Measurements from ENCODE around the gene AHRR. TPM values are rescaled to one million over a fixed set of nuclear protein-coding genes. Genes with fewer than 3 reads are reported as not detected.
"Not testable (repeated sequence)": the region's sequence is repeated elsewhere in the genome, so short reads cannot be mapped to it uniquely, and the experiment has no call there.

AHRR gene
- total RNA-seq, 2 donors from 2014 or later = 0.12 to 0.30 TPM

GRCh38 chr5:393846-394275 is 72.3 kb downstream of the AHRR start:
- Histone ChIP-seq H3K4me1 (no peaks in the 10 kb centered on the region), H3K4me3 (no peak overlapping the region), H3K27me3 (no peaks in the 10 kb centered on the region), H3K9me3 (no peaks in the 10 kb centered on the region), H3K36me3 (no peaks in the 10 kb centered on the region), H3K27ac (no peak overlapping the region)
- TF ChIP-seq CTCF (IDR thresholded peaks at IDR 0.05) = no peak
- no peak for DNase-seq (ENCODE audit: low spot score)

GRCh38 chr5:394671-395155 is 73.2 kb downstream of the AHRR start:
- Histone ChIP-seq H3K36me3 (no peaks in the 10 kb centered on the region), H3K4me1 (peaks cover 0 to 4% of the 10 kb centered on the region in 2 donors), H3K4me3 (no peak overlapping the region), H3K27me3 (no peaks in the 10 kb centered on the region), H3K27ac (no peak overlapping the region), H3K9me3 (no peaks in the 10 kb centered on the region)
- DNase-seq (ENCODE audit: low spot score) = no peak
- TF ChIP-seq CTCF (IDR thresholded peaks at IDR 0.05) = no peak

GRCh38 chr5:395156-395920 is 73.8 kb downstream of the AHRR start:
- H3K27me3 ChIP-seq = no peaks in the 10 kb centered on the region
- no peak overlapping the region for H3K27ac ChIP-seq
- TF ChIP-seq CTCF (IDR thresholded peaks at IDR 0.05) = no peak
- H3K4me1 ChIP-seq = peaks cover 0 to 10% of the 10 kb centered on the region in 2 donors
- H3K9me3 ChIP-seq = no peaks in the 10 kb centered on the region
- peak; percentile 51 for DNase-seq (ENCODE audit: low spot score)
- no peaks in the 10 kb centered on the region for H3K36me3 ChIP-seq
- H3K4me3 ChIP-seq = no peak overlapping the region

GRCh38 chr5:395921-396530 is 74.5 kb downstream of the AHRR start:
- DNase-seq (ENCODE audit: low spot score) = no peak
- TF ChIP-seq CTCF (IDR thresholded peaks at IDR 0.05) = no peak

GRCh38 chr5:396531-396961 is 75.0 kb downstream of the AHRR start:
- Histone ChIP-seq H3K36me3 (no peaks in the 10 kb centered on the region), H3K4me1 (peaks cover 0 to 14% of the 10 kb centered on the region in 2 donors), H3K27me3 (no peaks in the 10 kb centered on the region), H3K4me3 (no peak overlapping the region), H3K9me3 (no peaks in the 10 kb centered on the region), H3K27ac (no peak overlapping the region)
- DNase-seq (ENCODE audit: low spot score) = peak; percentile 52
- no peak for TF ChIP-seq CTCF (IDR thresholded peaks at IDR 0.05)

More at GRCh38 chr5:395921-396530, 74.5 kb downstream of the AHRR start:
- Histone ChIP-seq H3K27ac (no peak overlapping the region), H3K4me1 (peaks cover 0 to 14% of the 10 kb centered on the region in 2 donors), H3K27me3 (no peaks in the 10 kb centered on the region), H3K4me3 (no peak overlapping the region), H3K9me3 (no peaks in the 10 kb centered on the region), H3K36me3 (no peaks in the 10 kb centered on the region)

GRCh38 chr5:398141-398474 is 76.6 kb downstream of the AHRR start:
- not testable (repeated sequence) for H3K9me3 ChIP-seq; H3K36me3 ChIP-seq; H3K27me3 ChIP-seq; H3K27ac ChIP-seq; H3K4me3 ChIP-seq; DNase-seq (ENCODE audit: low spot score)
- H3K4me1 ChIP-seq = peaks cover 0 to 14% of the 10 kb centered on the region in 2 donors
